GM23248 (cell line): ENCODE results near the gene VTI1A.

Experiments
- EZH2 ChIP-seq: fragments of 200-600 bp; sonication (generic); IDR thresholded peaks from 2 replicates; pipeline ENCODE4 v1.6.1; 2018; ENCODE audit warnings: antibody characterized with exemption, mild to moderate bottlenecking; ENCODE audit not compliant: insufficient read depth, poor library complexity, severe bottlenecking
- EZH2phosphoT487 ChIP-seq: fragments of 200-600 bp; sonication (generic); IDR thresholded peaks from 2 replicates; pipeline ENCODE4 v1.6.1; 2018; ENCODE audit warnings: antibody characterized with exemption, moderate library complexity, mild to moderate bottlenecking, low read depth; ENCODE audit not compliant: insufficient read depth

- TF ChIP-seq EZH2 (no peak), EZH2phosphoT487 (no peak)
These were observed 369.0 kb downstream of the VTI1A start for GRCh38 chr10:112816033-112816430.
